ENCODE data around the gene SASH3. TPM values are rescaled to one million over a fixed set of nuclear protein-coding genes. Genes with fewer than 3 reads are reported as not detected.

Gene SASH3
- total RNA-seq, 1 experiment from 2014 or later = not detected

DNA sequence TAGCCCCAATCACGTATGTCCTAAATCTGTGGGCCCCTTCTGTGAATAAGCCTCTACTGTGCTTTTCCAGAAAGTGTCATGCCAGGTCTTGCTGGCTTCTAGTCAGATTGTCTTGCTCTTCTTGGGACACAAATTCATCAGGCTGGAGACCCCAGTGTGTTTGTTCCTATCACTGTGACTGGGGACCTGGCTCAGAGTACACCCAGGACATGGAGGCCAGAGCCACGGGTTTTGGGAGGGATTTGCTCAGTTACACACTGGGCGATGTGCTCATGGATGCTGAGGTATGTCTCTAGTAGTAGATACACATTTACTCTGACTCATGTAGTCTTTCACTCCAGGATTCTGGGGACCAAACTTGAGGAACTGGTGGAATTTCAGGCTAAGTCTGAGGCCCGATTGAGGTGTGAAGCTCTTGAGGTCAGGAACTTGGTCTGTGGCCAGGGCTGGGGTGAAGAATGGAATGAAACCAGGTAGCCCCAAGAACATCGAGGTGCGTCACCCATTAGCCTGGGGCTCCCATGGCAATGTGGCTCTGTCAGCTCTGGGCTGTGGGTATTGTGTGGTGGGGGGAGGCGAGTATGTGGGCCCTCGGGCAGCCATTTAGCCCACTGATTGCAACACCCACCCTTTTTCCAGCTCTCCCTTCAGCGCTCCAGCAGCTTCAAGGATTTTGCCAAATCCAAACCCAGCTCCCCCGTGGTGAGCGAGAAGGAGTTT, 7.7 kb downstream of the SASH3 start:
- H3K27me3 ChIP-seq (replicated peaks; ENCODE audit: insufficient read depth, low read depth, low read length, poor library complexity) = no peaks in the 10 kb centered on the region
- H3K4me3 ChIP-seq (ENCODE audit: low read depth, low read length, poor library complexity, severe bottlenecking) = no peak overlapping the region
- no peaks in the 10 kb centered on the region for H3K36me3 ChIP-seq (ENCODE audit: insufficient read depth, low read length, poor library complexity, severe bottlenecking)
- CTCF ChIA-PET = no interaction called here
- intact Hi-C loops (cut with micrococcal nuclease; ENCODE audit: unreplicated experiment) = no loop called here
- POLR2A ChIA-PET (ENCODE audit: low non-redundant PET) = no interaction called here
- BruUV-seq (replicated peaks) = no TSS peak
- no peak for DNase-seq (ENCODE audit: low spot score)
- H3K27ac ChIP-seq (ENCODE audit: low read depth, low read length, poor library complexity, severe bottlenecking) = no peak overlapping the region
- H3K9me3 ChIP-seq (ENCODE audit: low read depth, low read length, poor library complexity, severe bottlenecking) = no peaks in the 10 kb centered on the region
- H3K4me1 ChIP-seq (ENCODE audit: insufficient read depth, low read length, poor library complexity, severe bottlenecking) = no peaks in the 10 kb centered on the region
- TF ChIP-seq EZH2 (IDR thresholded peaks at IDR 0.05; ENCODE audit: borderline replicate concordance, low read depth, low read length, poor library complexity, severe bottlenecking) (no peak), CTCF (conservative IDR thresholded peaks at IDR 0.05; ENCODE audit: low read depth, low read length) (no peak)

GRCh38 chrX:129788527-129788926, 8.8 kb downstream of the SASH3 start:
- DNase-seq (ENCODE audit: low spot score) = no peak
- intact Hi-C loops (cut with micrococcal nuclease; ENCODE audit: unreplicated experiment) = no loop called here
- Histone ChIP-seq H3K27me3 (replicated peaks; ENCODE audit: insufficient read depth, low read depth, low read length, poor library complexity) (no peaks in the 10 kb centered on the region), H3K9me3 (ENCODE audit: low read depth, low read length, poor library complexity, severe bottlenecking) (no peaks in the 10 kb centered on the region), H3K36me3 (ENCODE audit: insufficient read depth, low read length, poor library complexity, severe bottlenecking) (no peaks in the 10 kb centered on the region), H3K4me1 (ENCODE audit: insufficient read depth, low read length, poor library complexity, severe bottlenecking) (no peaks in the 10 kb centered on the region), H3K4me3 (ENCODE audit: low read depth, low read length, poor library complexity, severe bottlenecking) (no peak overlapping the region), H3K27ac (ENCODE audit: low read depth, low read length, poor library complexity, severe bottlenecking) (no peak overlapping the region)
- no peak for TF ChIP-seq CTCF (conservative IDR thresholded peaks at IDR 0.05; ENCODE audit: low read depth, low read length)
- no peak for TF ChIP-seq EZH2 (IDR thresholded peaks at IDR 0.05; ENCODE audit: borderline replicate concordance, low read depth, low read length, poor library complexity, severe bottlenecking)
- BruUV-seq (replicated peaks) = no TSS peak
- ChIA-PET CTCF (no interaction called here), POLR2A (ENCODE audit: low non-redundant PET) (no interaction called here)

GRCh38 chrX:129790146-129790545, 10.4 kb downstream of the SASH3 start:
- POLR2A ChIA-PET (ENCODE audit: low non-redundant PET) = no interaction called here
- BruUV-seq (replicated peaks) = no TSS peak
- Histone ChIP-seq H3K36me3 (ENCODE audit: insufficient read depth, low read length, poor library complexity, severe bottlenecking) (no peaks in the 10 kb centered on the region), H3K27ac (ENCODE audit: low read depth, low read length, poor library complexity, severe bottlenecking) (no peak overlapping the region), H3K9me3 (ENCODE audit: low read depth, low read length, poor library complexity, severe bottlenecking) (no peaks in the 10 kb centered on the region), H3K4me1 (ENCODE audit: insufficient read depth, low read length, poor library complexity, severe bottlenecking) (no peaks in the 10 kb centered on the region), H3K4me3 (ENCODE audit: low read depth, low read length, poor library complexity, severe bottlenecking) (no peak overlapping the region), H3K27me3 (replicated peaks; ENCODE audit: insufficient read depth, low read depth, low read length, poor library complexity) (no peaks in the 10 kb centered on the region)
- intact Hi-C loops (cut with micrococcal nuclease; ENCODE audit: unreplicated experiment) = no loop called here
- no peak for DNase-seq (ENCODE audit: low spot score)
- CTCF ChIA-PET = no interaction called here
- TF ChIP-seq EZH2 (IDR thresholded peaks at IDR 0.05; ENCODE audit: borderline replicate concordance, low read depth, low read length, poor library complexity, severe bottlenecking) = no peak
- TF ChIP-seq CTCF (conservative IDR thresholded peaks at IDR 0.05; ENCODE audit: low read depth, low read length) = no peak
